Measurements from ENCODE around the gene SPO11. TPM values are rescaled to one million over a fixed set of nuclear protein-coding genes. Genes with fewer than 3 reads are reported as not detected.

Gene SPO11
- polyA plus RNA-seq, 1 donor from 2014 or later, result not detected

DNA sequence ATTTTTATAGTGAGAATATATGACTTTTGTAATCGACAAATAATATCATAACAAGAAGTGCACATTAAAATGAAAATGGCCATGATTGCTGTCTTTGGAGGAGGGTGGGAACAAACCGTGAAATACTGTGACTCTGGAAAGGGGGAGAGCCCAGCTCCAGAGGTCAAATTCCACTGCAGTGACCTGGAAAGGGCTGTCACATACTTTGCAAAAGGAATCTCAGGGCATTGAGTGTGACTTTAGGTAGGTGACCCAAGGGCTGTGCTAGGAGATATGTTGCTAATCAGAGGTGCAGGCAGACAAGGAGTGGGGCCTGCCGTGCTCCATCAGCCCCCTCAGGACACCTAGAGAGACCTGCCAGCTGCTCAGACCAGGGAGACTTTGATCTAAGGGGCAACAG lies 35.1 kb upstream of the SPO11 start:
- Histone ChIP-seq H2AFZ (ENCODE audit: low read depth, low read length) (no peak overlapping the region), H3K27me3 (ENCODE audit: insufficient read depth, low read depth, low read length) (no peaks in the 10 kb centered on the region), H3K9ac (ENCODE audit: low read length) (no peak overlapping the region), H4K20me1 (ENCODE audit: insufficient read depth) (no peaks in the 10 kb centered on the region), H3F3A (ENCODE audit: insufficient read depth, low read length, poor library complexity, severe bottlenecking) (no peaks in the 10 kb centered on the region), H3K9me3 (ENCODE audit: low read length) (no peaks in the 10 kb centered on the region), H3K79me2 (replicated peaks; ENCODE audit: insufficient read depth, low read length) (no peaks in the 10 kb centered on the region), H3K27ac (ENCODE audit: low read length) (no peak overlapping the region), H3K36me3 (ENCODE audit: insufficient read depth, low read length) (no peaks in the 10 kb centered on the region), H3K4me2 (ENCODE audit: low read length) (no peak overlapping the region), H3K9me2 (ENCODE audit: insufficient read depth, low read length) (no peaks in the 10 kb centered on the region), H3K4me3 (ENCODE audit: low read length) (no peak overlapping the region)
- no peak for TF ChIP-seq MXI1 (conservative IDR thresholded peaks at IDR 0.05; ENCODE audit: poor library complexity, severe bottlenecking)
- no peak for TF ChIP-seq EP300 (conservative IDR thresholded peaks at IDR 0.05; ENCODE audit: poor library complexity, severe bottlenecking)
- no peak for TF ChIP-seq SMC3 (conservative IDR thresholded peaks at IDR 0.05; ENCODE audit: poor library complexity)
- no peak for TF ChIP-seq POLR2AphosphoS5 (IDR thresholded peaks at IDR 0.05)
- no peak for TF ChIP-seq CTCF (IDR thresholded peaks at IDR 0.05; ENCODE audit: poor library complexity, severe bottlenecking)
- TF ChIP-seq REST (IDR thresholded peaks at IDR 0.05; ENCODE audit: borderline replicate concordance), result no peak
- TF ChIP-seq RAD21 (conservative IDR thresholded peaks at IDR 0.05), result no peak
- TF ChIP-seq TAF1 (IDR thresholded peaks at IDR 0.05; ENCODE audit: low read depth), result no peak
- no peak for TF ChIP-seq EZH2 (IDR thresholded peaks at IDR 0.05; ENCODE audit: borderline replicate concordance, insufficient read depth, low read length, poor library complexity, severe bottlenecking)

- no peak overlapping the region for H3K9ac ChIP-seq (ENCODE audit: low read length)
- H3K9me2 ChIP-seq (ENCODE audit: insufficient read depth, low read length), result no peaks in the 10 kb centered on the region
- H3K79me2 ChIP-seq (replicated peaks; ENCODE audit: insufficient read depth, low read length), result no peaks in the 10 kb centered on the region
- TF ChIP-seq EP300 (conservative IDR thresholded peaks at IDR 0.05; ENCODE audit: poor library complexity, severe bottlenecking) (no peak), EZH2 (IDR thresholded peaks at IDR 0.05; ENCODE audit: borderline replicate concordance, insufficient read depth, low read length, poor library complexity, severe bottlenecking) (no peak), SMC3 (conservative IDR thresholded peaks at IDR 0.05; ENCODE audit: poor library complexity) (no peak), REST (IDR thresholded peaks at IDR 0.05; ENCODE audit: borderline replicate concordance) (no peak), CTCF (IDR thresholded peaks at IDR 0.05; ENCODE audit: poor library complexity, severe bottlenecking) (no peak), RAD21 (conservative IDR thresholded peaks at IDR 0.05) (no peak), MXI1 (conservative IDR thresholded peaks at IDR 0.05; ENCODE audit: poor library complexity, severe bottlenecking) (no peak), TAF1 (IDR thresholded peaks at IDR 0.05; ENCODE audit: low read depth) (no peak), POLR2AphosphoS5 (IDR thresholded peaks at IDR 0.05) (no peak)
- no peak overlapping the region for H3K4me2 ChIP-seq (ENCODE audit: low read length)
- H4K20me1 ChIP-seq (ENCODE audit: insufficient read depth), result no peaks in the 10 kb centered on the region
- H3F3A ChIP-seq (ENCODE audit: insufficient read depth, low read length, poor library complexity, severe bottlenecking), result no peaks in the 10 kb centered on the region
- H3K9me3 ChIP-seq (ENCODE audit: low read length), result no peaks in the 10 kb centered on the region
- no peaks in the 10 kb centered on the region for H3K36me3 ChIP-seq (ENCODE audit: insufficient read depth, low read length)
- H3K27ac ChIP-seq (ENCODE audit: low read length), result no peak overlapping the region
- H2AFZ ChIP-seq (ENCODE audit: low read depth, low read length), result no peak overlapping the region
- H3K27me3 ChIP-seq (ENCODE audit: insufficient read depth, low read depth, low read length), result no peaks in the 10 kb centered on the region
- no peak overlapping the region for H3K4me3 ChIP-seq (ENCODE audit: low read length)
These were observed 31.1 kb upstream of the SPO11 start for GRCh38 chr20:57298457-57298856.
